HG02571 (cell line): ENCODE measurements around the gene SLC30A9.

Experiments used
- ATAC-seq: cut with Tn5 transposase; IDR thresholded peaks from one replicate; pipeline ENCODE4 v1.9.1; 2021; ENCODE audit warnings: mild to moderate bottlenecking, moderate library complexity; ENCODE audit not compliant: unreplicated experiment

Gene SLC30A9

DNA sequence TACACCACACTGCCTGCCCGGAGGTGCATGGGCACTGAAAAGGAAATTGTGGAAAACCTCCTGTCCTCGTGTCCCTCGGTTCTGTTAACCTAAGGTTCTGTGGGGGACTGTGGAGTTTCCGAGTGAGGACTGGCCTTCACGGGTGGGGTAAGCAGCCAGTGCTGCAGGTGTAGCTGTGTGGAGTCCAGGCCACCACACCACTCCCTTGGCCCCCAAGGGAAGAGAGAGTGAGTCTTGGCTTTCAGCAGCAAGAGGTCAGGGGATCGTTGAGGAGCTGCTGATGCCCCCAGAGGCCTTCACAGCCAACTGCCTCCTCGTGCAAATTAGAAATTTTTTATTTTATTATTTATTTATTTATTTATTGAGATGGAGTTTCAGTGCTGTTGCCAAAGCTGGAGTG is 141.8 kb downstream of the SLC30A9 start:
- ATAC-seq, result no peak

DNA sequence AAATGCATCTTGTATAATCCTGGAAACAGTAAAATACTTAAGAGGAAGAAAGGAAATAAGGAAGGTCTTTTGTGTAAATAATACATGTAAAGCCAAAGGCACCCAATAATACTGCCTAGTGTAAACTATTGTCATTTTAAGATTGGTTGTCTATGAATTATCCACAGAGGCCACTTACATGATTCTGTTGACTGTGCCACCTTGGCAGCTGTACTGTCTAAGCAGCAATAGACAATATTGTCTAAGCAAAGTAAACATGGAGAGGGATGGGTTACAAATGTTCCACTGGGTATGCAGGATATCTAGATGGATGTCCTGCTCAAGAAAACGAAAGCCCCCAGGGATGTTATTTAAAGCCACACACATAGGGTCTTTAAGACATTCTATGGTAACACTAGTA is 142.7 kb downstream of the SLC30A9 start:
- ATAC-seq, result no peak

DNA sequence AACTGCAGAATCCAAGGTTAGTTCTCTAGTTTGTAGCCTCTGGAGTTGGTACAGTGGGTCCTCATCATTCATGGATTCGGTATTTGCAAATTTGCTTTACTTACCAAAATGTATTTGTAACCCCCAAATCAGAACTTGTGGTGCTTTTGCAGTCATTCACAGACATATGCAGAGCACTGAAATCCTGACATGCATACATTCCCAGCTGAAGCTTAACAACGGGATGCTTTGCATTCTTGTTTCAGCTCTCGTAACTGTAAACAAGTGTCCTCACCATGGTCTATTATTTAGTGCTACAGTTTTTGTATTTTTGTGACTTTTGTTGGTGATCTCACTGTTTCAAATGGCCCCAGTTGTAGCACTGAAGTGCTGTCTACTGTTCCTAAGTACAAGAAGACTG is 146.0 kb downstream of the SLC30A9 start:
- ATAC-seq, result no peak
